A549 treated with AZD9567 at 1 μM for 4 hours (cell line): ENCODE measurements around the gene EVA1C. TPM values are rescaled to one million over a fixed set of nuclear protein-coding genes. Genes with fewer than 3 reads are reported as not detected.

Source experiments
- total RNA-seq: library from RNA; stranded (reverse); fragments of 200-300 nt; extraction: Qiagen RNA extraction; gene quantifications from 5 replicates; pipeline ENCODE4 v1.2.3, GENCODE V29; 2022; ENCODE audit not compliant: insufficient read depth

Gene EVA1C
- total RNA-seq = 43.8 to 50.5 TPM (median 47.4 TPM) in 5 replicates

GRCh38 chr21:32412162-32413014, at the start of gene EVA1C:
Gene EVA1C (plus strand): TSS chr21:32412706. CDS start chr21:32412854, 148 bp downstream.

GRCh38 chr21:32392880-32393676, 19.4 kb upstream of the EVA1C start, which contains the start of gene URB1:
Gene URB1 (minus strand): TSS chr21:32393012. CDS start chr21:32392910, 102 bp downstream.

Other genes starting within 250 kb of the EVA1C start
- 14.7 to 18.9 TPM (median 15.5 TPM) in 5 replicates for gene MIS18A, start 133.7 kb upstream of the EVA1C start, total RNA-seq
- gene MRAP, start 113.9 kb upstream of the EVA1C start, total RNA-seq = not detected in 5 replicates
- gene URB1, start 19.7 kb upstream of the EVA1C start, total RNA-seq = 10.9 to 15.1 TPM (median 14.4 TPM) in 5 replicates
- 0.31 to 0.86 TPM (median 0.78 TPM) in 4 of 5 replicates, not detected in the other for gene TCP10L, start 172.8 kb downstream of the EVA1C start, total RNA-seq
- 28.1 to 36.7 TPM (median 30.5 TPM) in 5 replicates for gene CFAP298, start 199.7 kb downstream of the EVA1C start, total RNA-seq